Measurements from ENCODE around the gene INAVA.

The INAVA gene, protein sequence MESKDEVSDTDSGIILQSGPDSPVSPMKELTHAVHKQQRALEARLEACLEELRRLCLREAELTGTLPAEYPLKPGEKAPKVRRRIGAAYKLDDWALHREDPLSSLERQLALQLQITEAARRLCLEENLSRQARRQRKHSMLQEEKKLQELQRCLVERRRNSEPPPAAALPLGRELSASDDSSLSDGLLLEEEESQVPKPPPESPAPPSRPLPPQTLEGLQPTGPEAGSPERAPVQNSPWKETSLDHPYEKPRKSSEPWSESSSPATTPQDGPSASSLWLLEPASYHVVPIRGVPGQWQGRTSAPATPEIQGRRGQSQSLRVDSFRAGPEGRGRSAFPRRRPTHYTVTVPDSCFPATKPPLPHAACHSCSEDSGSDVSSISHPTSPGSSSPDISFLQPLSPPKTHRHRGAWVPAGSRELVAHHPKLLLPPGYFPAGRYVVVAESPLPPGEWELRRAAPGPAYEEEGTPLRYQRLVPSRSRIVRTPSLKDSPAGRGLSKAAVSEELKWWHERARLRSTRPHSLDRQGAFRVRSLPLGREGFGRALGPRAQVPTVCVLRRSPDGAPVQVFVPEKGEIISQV

GRCh38 chr1:200894712-200895442 is at the start of gene INAVA:
Gene INAVA, plus strand, starts transcription at chr1:200894900. Its CDS starts 3,501 bp downstream, at chr1:200898401.
- DNase-seq (ENCODE audit: extremely low read depth, insufficient read length): no peak
- TF ChIP-seq, protein P1, sequence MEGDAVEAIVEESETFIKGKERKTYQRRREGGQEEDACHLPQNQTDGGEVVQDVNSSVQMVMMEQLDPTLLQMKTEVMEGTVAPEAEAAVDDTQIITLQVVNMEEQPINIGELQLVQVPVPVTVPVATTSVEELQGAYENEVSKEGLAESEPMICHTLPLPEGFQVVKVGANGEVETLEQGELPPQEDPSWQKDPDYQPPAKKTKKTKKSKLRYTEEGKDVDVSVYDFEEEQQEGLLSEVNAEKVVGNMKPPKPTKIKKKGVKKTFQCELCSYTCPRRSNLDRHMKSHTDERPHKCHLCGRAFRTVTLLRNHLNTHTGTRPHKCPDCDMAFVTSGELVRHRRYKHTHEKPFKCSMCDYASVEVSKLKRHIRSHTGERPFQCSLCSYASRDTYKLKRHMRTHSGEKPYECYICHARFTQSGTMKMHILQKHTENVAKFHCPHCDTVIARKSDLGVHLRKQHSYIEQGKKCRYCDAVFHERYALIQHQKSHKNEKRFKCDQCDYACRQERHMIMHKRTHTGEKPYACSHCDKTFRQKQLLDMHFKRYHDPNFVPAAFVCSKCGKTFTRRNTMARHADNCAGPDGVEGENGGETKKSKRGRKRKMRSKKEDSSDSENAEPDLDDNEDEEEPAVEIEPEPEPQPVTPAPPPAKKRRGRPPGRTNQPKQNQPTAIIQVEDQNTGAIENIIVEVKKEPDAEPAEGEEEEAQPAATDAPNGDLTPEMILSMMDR (IDR thresholded peaks at IDR 0.05; ENCODE audit: insufficient read depth, low read length, poor library complexity, severe bottlenecking): no peak
- H3K27me3 ChIP-seq (replicated peaks; ENCODE audit: control insufficient read depth, insufficient read depth, low read length): no peaks in the 10 kb centered on the region
- no peak within 1 kb of the TSS for H3K4me3 ChIP-seq (replicated peaks; ENCODE audit: low read depth, low read length)
- no peaks in the 10 kb centered on the region for H3K36me3 ChIP-seq (ENCODE audit: control insufficient read depth, insufficient read depth, low read length)

DNA sequence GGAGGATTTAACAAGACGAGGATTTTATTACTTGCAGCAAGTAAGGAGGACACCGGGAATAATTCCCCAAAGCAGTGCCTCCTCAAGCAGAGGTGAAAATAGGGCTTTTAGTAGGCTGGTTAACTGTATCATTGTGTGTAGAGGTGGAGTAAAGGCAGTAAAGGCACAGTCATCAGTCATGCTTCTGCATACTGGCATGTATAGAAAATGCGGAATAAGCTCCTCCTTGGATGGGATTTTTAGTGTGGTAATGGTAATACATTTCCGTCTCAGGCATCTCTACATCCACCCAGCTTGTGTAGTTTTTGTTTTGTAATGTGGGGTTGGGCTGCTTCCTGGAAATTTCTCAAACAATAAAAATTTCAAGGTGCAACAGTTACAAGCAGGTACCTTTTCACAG is 49.3 kb upstream of the INAVA start:
- TF ChIP-seq, protein P1 (IDR thresholded peaks at IDR 0.05; ENCODE audit: insufficient read depth, low read length, poor library complexity, severe bottlenecking): no peak
- no peaks in the 10 kb centered on the region for H3K27me3 ChIP-seq (replicated peaks; ENCODE audit: control insufficient read depth, insufficient read depth, low read length)
- DNase-seq (ENCODE audit: extremely low read depth, insufficient read length): no peak
- H3K4me3 ChIP-seq (replicated peaks; ENCODE audit: low read depth, low read length): no peak overlapping the region
- peaks cover 8% of the 10 kb centered on the region for H3K36me3 ChIP-seq (ENCODE audit: control insufficient read depth, insufficient read depth, low read length)

DNA sequence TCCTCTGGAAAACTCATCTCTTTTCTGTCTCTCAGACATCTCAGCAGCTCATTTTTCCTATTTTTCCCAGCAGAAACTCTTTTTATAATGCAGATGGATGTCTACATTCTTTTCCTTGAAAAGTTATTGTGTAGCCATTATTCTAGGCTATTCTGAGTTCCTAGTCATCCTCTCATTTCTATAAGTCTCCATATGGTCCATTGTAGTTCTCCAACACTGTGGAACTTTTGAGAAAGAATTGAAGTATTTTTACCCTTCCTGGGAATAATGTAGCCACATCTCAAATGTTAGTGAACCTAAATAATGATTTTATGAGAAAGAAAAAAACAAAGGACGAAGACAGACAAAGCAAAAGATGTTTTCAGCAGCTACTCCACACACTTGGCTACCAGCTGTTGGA is 48.3 kb upstream of the INAVA start:
- TF ChIP-seq, protein P1 (IDR thresholded peaks at IDR 0.05; ENCODE audit: insufficient read depth, low read length, poor library complexity, severe bottlenecking): no peak
- no peak for DNase-seq (ENCODE audit: extremely low read depth, insufficient read length)
- no peaks in the 10 kb centered on the region for H3K27me3 ChIP-seq (replicated peaks; ENCODE audit: control insufficient read depth, insufficient read depth, low read length)
- H3K36me3 ChIP-seq (ENCODE audit: control insufficient read depth, insufficient read depth, low read length): peaks cover 8% of the 10 kb centered on the region
- no peak overlapping the region for H3K4me3 ChIP-seq (replicated peaks; ENCODE audit: low read depth, low read length)

GRCh38 chr1:200849430-200849829 is 45.3 kb upstream of the INAVA start:
- DNase-seq (ENCODE audit: extremely low read depth, insufficient read length): no peak
- no peaks in the 10 kb centered on the region for H3K27me3 ChIP-seq (replicated peaks; ENCODE audit: control insufficient read depth, insufficient read depth, low read length)
- peaks cover 8% of the 10 kb centered on the region for H3K36me3 ChIP-seq (ENCODE audit: control insufficient read depth, insufficient read depth, low read length)
- TF ChIP-seq, protein P1 (IDR thresholded peaks at IDR 0.05; ENCODE audit: insufficient read depth, low read length, poor library complexity, severe bottlenecking): no peak
- H3K4me3 ChIP-seq (replicated peaks; ENCODE audit: low read depth, low read length): no peak overlapping the region

GRCh38 chr1:200850554-200850953 is 44.1 kb upstream of the INAVA start:
- TF ChIP-seq, protein P1 (IDR thresholded peaks at IDR 0.05; ENCODE audit: insufficient read depth, low read length, poor library complexity, severe bottlenecking): no peak
- no peak overlapping the region for H3K4me3 ChIP-seq (replicated peaks; ENCODE audit: low read depth, low read length)
- H3K27me3 ChIP-seq (replicated peaks; ENCODE audit: control insufficient read depth, insufficient read depth, low read length): no peaks in the 10 kb centered on the region
- no peak for DNase-seq (ENCODE audit: extremely low read depth, insufficient read length)
- peaks cover 5% of the 10 kb centered on the region for H3K36me3 ChIP-seq (ENCODE audit: control insufficient read depth, insufficient read depth, low read length)
